Measurements from ENCODE around the gene TRERF1. TPM values are rescaled to one million over a fixed set of nuclear protein-coding genes. Genes with fewer than 3 reads are reported as not detected.

The TRERF1 gene
- polyA plus RNA-seq, 1 donor (not counting 4 experiments of a cell fraction or from before 2014, with no cell fraction given), result 4.8 TPM

GRCh38 chr6:42225029-42225339, 226.7 kb downstream of the TRERF1 start:
- no peak for FAIRE-seq
- peaks cover 62% of the 10 kb centered on the region for H3K4me1 ChIP-seq (ENCODE audit: control insufficient read depth, extremely low read depth, insufficient read depth, low read length)
- peak overlapping the region; percentile 95 for H3K27ac ChIP-seq (ENCODE audit: control insufficient read depth, insufficient read depth, low read length)

GRCh38 chr6:42224222-42225028, 227.3 kb downstream of the TRERF1 start:
- peak; percentile 94 for DNase-seq (ENCODE audit: low read depth, low spot score)
- dilution Hi-C loops (cut with MboI; ENCODE audit: extremely low pct_ligation_motif_present, low sequenced_read_pairs), result no loop called here
- peak; percentile 88 for FAIRE-seq
- H3K9me1 ChIP-seq (ENCODE audit: control insufficient read depth, extremely low read depth, insufficient read depth, low read length), result no peaks in the 10 kb centered on the region
- peak overlapping the region; percentile 74 for H3K4me2 ChIP-seq (ENCODE audit: control insufficient read depth, extremely low read depth, insufficient read depth, low read depth, low read length)
- H3K9me3 ChIP-seq (ENCODE audit: control insufficient read depth, low read depth, low read length), result no peaks in the 10 kb centered on the region
- TF ChIP-seq EZH2 (IDR thresholded peaks at IDR 0.05; ENCODE audit: low read length), result no peak
- TF ChIP-seq, protein P1, sequence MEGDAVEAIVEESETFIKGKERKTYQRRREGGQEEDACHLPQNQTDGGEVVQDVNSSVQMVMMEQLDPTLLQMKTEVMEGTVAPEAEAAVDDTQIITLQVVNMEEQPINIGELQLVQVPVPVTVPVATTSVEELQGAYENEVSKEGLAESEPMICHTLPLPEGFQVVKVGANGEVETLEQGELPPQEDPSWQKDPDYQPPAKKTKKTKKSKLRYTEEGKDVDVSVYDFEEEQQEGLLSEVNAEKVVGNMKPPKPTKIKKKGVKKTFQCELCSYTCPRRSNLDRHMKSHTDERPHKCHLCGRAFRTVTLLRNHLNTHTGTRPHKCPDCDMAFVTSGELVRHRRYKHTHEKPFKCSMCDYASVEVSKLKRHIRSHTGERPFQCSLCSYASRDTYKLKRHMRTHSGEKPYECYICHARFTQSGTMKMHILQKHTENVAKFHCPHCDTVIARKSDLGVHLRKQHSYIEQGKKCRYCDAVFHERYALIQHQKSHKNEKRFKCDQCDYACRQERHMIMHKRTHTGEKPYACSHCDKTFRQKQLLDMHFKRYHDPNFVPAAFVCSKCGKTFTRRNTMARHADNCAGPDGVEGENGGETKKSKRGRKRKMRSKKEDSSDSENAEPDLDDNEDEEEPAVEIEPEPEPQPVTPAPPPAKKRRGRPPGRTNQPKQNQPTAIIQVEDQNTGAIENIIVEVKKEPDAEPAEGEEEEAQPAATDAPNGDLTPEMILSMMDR (optimal IDR thresholded peaks at IDR 0.05 in 1 of 3, IDR thresholded peaks at IDR 0.05 in 1 of 3, conservative IDR thresholded peaks at IDR 0.05 in 1 of 3; ENCODE audit: extremely low read depth in 1 of 3, insufficient read depth in 2 of 3, low read length in 3 of 3), result no peak
- peak overlapping the region; percentile 95 for H3K27ac ChIP-seq (ENCODE audit: control insufficient read depth, insufficient read depth, low read length)
- peaks cover 62% of the 10 kb centered on the region for H3K4me1 ChIP-seq (ENCODE audit: control insufficient read depth, extremely low read depth, insufficient read depth, low read length)
- no peaks in the 10 kb centered on the region for H3K27me3 ChIP-seq (ENCODE audit: control insufficient read depth, extremely low read depth, insufficient read depth, low read length)
- peak overlapping the region in 2 of 3 experiments; percentile 29 to 66 for H3K4me3 ChIP-seq (ENCODE audit: control insufficient read depth in 2 of 3, extremely low read depth in 1 of 3, insufficient read depth in 2 of 3, low read depth in 1 of 3, low read length in 3 of 3)
- no peaks in the 10 kb centered on the region for H3K79me2 ChIP-seq (ENCODE audit: control insufficient read depth, insufficient read depth, low read length)
- H4K20me1 ChIP-seq (ENCODE audit: control insufficient read depth, extremely low read depth, insufficient read depth, low read length), result no peaks in the 10 kb centered on the region
- H3K9ac ChIP-seq (ENCODE audit: control insufficient read depth, extremely low read depth, insufficient read depth, low read length), result peak overlapping the region; percentile 74
- no peak overlapping the region for H2AFZ ChIP-seq (ENCODE audit: control insufficient read depth, low read length)
- peaks cover 3 to 11% of the 10 kb centered on the region in 2 experiments for H3K36me3 ChIP-seq (ENCODE audit: control insufficient read depth in 2 of 2, extremely low read depth in 1 of 2, insufficient read depth in 2 of 2, low read length in 2 of 2)

More at GRCh38 chr6:42225029-42225339, 226.7 kb downstream of the TRERF1 start:
- Histone ChIP-seq H3K9me3 (ENCODE audit: control insufficient read depth, low read depth, low read length) (no peaks in the 10 kb centered on the region), H3K4me3 (ENCODE audit: control insufficient read depth in 2 of 3, extremely low read depth in 1 of 3, insufficient read depth in 2 of 3, low read depth in 1 of 3, low read length in 3 of 3) (peak overlapping the region in 2 of 3 experiments; percentile 29 to 66), H2AFZ (ENCODE audit: control insufficient read depth, low read length) (no peak overlapping the region), H3K79me2 (ENCODE audit: control insufficient read depth, insufficient read depth, low read length) (no peaks in the 10 kb centered on the region), H3K4me2 (ENCODE audit: control insufficient read depth, extremely low read depth, insufficient read depth, low read depth, low read length) (peak overlapping the region; percentile 74), H3K9me1 (ENCODE audit: control insufficient read depth, extremely low read depth, insufficient read depth, low read length) (no peaks in the 10 kb centered on the region), H3K36me3 (ENCODE audit: control insufficient read depth in 2 of 2, extremely low read depth in 1 of 2, insufficient read depth in 2 of 2, low read length in 2 of 2) (peaks cover 3 to 11% of the 10 kb centered on the region in 2 experiments), H3K9ac (ENCODE audit: control insufficient read depth, extremely low read depth, insufficient read depth, low read length) (peak overlapping the region; percentile 74), H3K27me3 (ENCODE audit: control insufficient read depth, extremely low read depth, insufficient read depth, low read length) (no peaks in the 10 kb centered on the region), H4K20me1 (ENCODE audit: control insufficient read depth, extremely low read depth, insufficient read depth, low read length) (no peaks in the 10 kb centered on the region)
- no peak for DNase-seq (ENCODE audit: low read depth, low spot score)
- TF ChIP-seq EZH2 (IDR thresholded peaks at IDR 0.05; ENCODE audit: low read length), result no peak
- TF ChIP-seq, protein P1 (optimal IDR thresholded peaks at IDR 0.05 in 1 of 3, IDR thresholded peaks at IDR 0.05 in 1 of 3, conservative IDR thresholded peaks at IDR 0.05 in 1 of 3; ENCODE audit: extremely low read depth in 1 of 3, insufficient read depth in 2 of 3, low read length in 3 of 3), result no peak
- dilution Hi-C loops (cut with MboI; ENCODE audit: extremely low pct_ligation_motif_present, low sequenced_read_pairs), result no loop called here

Measured in keratinocyte (primary cell).